Hepatic stellate cell (primary cell): ENCODE data around the gene SH3RF2.
A peak's percentile ranks its signal among the peaks of the same experiment; 100 is the strongest.
"Not testable (repeated sequence)": the region's sequence is repeated elsewhere in the genome, so short reads cannot be mapped to it uniquely, and the experiment has no call there.

Experiments used
- DNase-seq: peaks from one replicate; pipeline ENCODE4 v3.0.0; 2011; ENCODE audit warnings: low spot score

Gene SH3RF2

DNA sequence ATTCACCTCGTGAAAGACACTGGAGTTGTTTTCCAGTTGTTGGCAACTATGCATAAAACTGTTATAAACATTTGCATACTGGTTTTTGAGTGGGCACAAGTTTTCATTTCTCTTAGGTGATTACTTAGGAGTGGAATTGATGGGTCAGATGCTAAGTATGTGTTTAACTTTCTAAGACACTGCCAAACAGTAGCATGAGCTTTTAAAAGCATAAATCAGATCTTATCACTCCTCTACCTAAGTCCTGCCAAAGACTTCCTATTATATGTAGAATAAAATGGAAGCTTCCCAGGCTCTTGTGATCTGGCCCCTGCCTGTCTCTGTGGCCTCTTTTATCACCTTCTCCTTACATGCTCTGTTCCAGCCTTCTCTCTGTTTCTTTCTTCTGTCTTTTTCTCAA lies 72.6 kb downstream of the SH3RF2 start:
- DNase-seq = no peak

DNA sequence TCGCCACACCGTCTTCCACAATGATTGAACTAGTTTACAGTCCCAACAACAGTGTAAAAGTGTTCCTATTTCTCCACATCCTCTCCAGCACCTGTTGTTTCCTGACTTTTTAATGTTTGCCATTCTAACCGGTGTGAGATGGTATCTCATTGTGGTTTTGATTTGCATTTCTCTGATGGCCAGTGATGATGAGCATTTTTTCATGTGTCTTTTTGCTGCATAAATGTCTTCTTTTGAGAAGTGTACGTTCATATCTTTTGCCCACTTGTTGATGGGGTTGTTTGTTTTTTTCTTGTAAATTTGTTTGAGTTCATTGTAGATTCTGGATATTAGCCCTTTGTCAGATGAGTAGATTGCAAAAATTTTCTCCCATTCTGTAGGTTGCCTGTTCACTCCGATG lies 74.1 kb downstream of the SH3RF2 start:
- not testable (repeated sequence) for DNase-seq

DNA sequence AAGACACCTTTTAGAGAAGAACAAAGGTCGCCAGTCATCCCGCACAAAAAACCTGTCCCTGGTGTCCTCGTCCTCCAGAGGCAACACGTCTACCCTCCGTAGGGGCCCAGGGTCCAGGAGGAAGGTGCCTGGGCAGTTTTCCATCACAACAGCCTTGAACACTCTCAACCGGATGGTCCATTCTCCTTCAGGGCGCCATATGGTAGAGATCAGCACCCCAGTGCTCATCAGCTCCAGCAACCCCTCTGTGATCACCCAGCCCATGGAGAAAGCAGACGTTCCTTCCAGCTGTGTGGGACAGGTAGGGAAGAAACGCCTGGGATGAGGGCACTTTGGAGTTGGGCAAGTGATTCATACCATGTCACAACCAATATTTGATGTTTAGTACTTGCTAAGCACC lies 77.4 kb downstream of the SH3RF2 start:
- no peak for DNase-seq

GRCh38 chr5:146015001-146015400 lies 78.6 kb downstream of the SH3RF2 start:
- DNase-seq = no peak

- no peak for DNase-seq
Measured at GRCh38 chr5:146016764-146017484, 80.5 kb downstream of the SH3RF2 start.

DNA sequence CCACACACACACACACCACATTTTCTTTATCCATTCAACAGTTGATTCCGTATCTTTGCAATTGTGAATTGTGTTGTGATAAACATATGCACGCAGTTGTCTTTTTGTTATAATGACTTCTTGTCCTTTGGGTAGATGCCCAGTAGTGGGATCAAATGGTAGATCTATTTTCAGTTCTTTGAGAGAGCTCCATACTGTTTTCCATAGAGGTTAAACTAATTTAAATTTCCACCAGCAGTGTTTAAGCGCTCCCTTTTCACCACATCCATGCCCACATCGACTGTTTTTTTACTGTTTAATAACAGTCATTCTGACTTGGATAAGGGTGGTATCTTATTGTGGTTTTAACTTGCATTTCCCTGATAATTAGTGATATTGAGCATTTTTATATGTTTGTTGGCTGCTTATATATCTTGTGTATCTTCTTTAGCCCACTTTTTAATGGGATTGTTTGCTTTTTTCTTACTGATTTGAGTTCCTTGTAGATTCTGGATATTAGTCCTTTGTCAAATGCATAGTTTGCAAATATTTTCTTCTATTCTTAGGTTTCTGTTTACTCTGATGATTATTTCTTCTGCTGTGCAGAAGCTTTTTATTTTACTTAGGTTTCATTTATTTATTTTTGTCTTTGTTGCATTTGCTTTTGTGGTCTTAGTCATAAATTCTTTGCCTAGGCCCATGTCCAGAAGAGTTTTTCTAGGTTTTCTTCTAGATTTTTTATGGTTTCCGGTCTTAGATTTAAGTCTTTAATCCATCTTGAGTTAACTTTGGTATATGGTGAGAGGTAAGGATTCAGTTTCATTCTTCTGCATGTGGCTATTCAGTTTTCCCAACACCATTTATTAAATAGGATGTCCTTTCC lies 82.4 kb downstream of the SH3RF2 start:
- no peak for DNase-seq

GRCh38 chr5:146020100-146020499 lies 83.7 kb downstream of the SH3RF2 start:
- no peak for DNase-seq

- no peak for DNase-seq
Measured at GRCh38 chr5:146024034-146024433, 87.7 kb downstream of the SH3RF2 start.

DNA sequence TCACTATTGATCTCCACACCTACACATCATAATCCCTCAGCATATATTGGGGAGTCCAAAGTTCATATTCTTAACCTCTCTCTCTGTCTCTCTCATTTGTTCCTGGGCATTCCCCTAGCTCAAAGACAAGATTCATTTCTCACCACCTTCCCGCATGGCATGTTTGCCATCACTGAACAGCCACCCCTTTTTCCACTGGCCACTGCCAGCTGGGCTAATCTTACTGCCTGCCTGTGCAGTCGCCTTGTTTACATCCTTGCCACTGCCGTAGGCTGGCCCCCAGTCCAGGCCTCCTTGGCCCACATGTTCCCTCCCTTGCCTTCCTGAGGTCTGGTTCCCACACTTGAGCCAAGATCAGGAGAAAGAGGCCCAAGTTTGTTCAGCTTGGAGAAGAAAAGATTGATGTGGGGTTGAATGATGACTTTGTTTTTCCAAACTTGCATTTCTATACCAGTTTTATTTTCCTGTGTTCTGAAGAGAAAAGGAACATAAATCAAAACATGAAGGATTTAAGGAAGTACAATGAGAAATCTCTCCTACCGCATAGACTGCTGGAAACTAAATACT lies 88.8 kb downstream of the SH3RF2 start:
- no peak for DNase-seq

DNA sequence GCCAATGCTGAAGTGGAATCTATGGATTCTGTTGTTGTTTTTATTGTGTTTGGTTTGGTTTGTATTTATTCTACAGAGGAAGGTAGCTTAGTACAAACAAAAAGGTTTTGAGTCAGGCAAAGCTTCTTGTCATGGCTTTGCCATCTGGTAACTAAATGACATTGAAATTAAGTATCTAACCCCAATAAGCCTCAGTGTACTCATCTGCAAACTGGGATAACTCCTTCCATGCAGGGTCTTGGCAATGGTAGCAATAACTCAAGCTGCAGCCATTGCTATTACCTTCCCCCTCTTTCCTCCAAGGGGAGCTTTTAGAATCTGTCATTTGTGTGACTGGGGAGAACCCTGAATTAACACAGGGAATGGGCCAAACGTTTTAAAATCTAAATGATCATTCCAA lies 89.3 kb downstream of the SH3RF2 start:
- no peak for DNase-seq

- no peak for DNase-seq
Measured at GRCh38 chr5:146026307-146027010, 90.1 kb downstream of the SH3RF2 start.

- DNase-seq = no peak
Measured at GRCh38 chr5:146027751-146028150, 91.4 kb downstream of the SH3RF2 start.

- DNase-seq = no peak
Measured at GRCh38 chr5:146032911-146033310, 96.5 kb downstream of the SH3RF2 start.

- no peak for DNase-seq
Measured at GRCh38 chr5:146034127-146034526, 97.7 kb downstream of the SH3RF2 start.

DNA sequence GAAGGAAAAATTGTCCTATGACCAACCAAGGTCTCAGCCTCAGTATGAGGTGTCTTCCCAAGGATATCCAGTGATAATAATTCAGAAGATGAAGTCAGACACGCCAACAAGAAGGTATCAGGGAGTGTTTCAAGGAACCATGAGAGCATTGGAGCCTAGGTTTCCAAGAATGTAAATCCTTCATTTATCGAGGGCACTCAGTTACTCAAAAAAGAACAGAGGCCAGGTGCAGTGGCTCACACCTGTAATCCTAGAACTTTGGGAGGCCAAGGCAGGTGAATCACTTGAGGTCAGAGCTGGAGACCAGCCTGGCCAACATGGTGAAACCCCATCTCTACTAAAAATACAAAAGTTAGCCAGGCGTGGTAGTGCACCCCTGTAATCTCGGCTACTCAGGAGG lies 98.2 kb downstream of the SH3RF2 start:
- DNase-seq = no peak

GRCh38 chr5:146039420-146039819 lies 103.0 kb downstream of the SH3RF2 start:
- DNase-seq = no peak

GRCh38 chr5:146040527-146040926 lies 104.1 kb downstream of the SH3RF2 start:
- DNase-seq = no peak

- DNase-seq = peak; percentile 24
Measured at GRCh38 chr5:146041180-146041789, 104.9 kb downstream of the SH3RF2 start.

DNA sequence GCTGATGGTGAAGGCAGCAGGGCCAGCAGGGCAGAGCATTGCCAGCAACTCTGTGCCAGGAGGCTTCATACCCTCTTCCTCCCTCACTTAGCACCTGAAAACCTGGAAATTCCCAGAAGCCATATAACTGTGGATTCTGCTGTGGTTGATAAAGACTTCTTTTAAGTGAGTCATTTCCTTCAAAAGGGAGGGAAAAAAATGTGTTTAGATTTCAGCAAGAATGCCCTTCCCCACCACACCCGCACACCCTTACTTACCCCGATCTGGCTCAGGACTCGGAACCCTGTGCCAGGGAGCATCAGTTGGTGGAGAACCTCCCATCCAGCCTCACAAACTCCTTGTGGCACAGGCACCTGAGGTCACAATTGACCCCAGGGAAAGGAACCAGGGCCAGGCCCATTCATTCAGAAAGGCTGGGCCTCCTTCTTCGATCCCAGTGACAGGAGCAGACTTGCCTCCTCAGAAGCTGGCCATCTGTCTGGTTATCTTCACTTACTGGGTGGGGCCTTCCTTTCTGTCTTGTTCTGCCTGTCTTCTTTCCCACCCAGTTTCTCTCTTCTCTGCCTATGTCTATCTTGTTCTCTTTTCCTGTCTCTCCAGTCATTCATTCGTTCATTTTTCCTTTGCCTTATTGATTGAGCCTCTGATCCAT lies 106.4 kb downstream of the SH3RF2 start:
- DNase-seq = peak; percentile 65

GRCh38 chr5:146043722-146044121 lies 107.3 kb downstream of the SH3RF2 start:
- DNase-seq = no peak

GRCh38 chr5:146047396-146047795 lies 111.0 kb downstream of the SH3RF2 start:
- no peak for DNase-seq
